SK-N-SH treated with all-trans-retinoic acid at 6 μM for 48 hours (cell line): Measurements from ENCODE around the gene DDX49.

Experiments
- ATAC-seq: fragments of 200-7000 bp; cut with Tn5 transposase; 3 replicates; pipeline ENCODE4 v1.9.1; 2020; ENCODE audit warnings: mild to moderate bottlenecking, moderate library complexity
- ARNTL ChIP-seq: fragments of 450-650 bp; formaldehyde crosslinking; IDR thresholded peaks from 2 replicates; pipeline ENCODE4 v1.5.0; 2020; ENCODE audit warnings: low read depth, mild to moderate bottlenecking, moderate library complexity, borderline replicate concordance
- CREB5 ChIP-seq: fragments of 250-450 bp; sonication (Bioruptor Pico); IDR thresholded peaks from 2 replicates; pipeline ENCODE4 v1.5.1; 2020; ENCODE audit warnings: low read depth, mild to moderate bottlenecking, moderate library complexity
- CSDC2 ChIP-seq: fragments of 250-450 bp; sonication (Bioruptor Pico); IDR thresholded peaks from 2 replicates; pipeline ENCODE4 v1.5.0; 2020; ENCODE audit warnings: mild to moderate bottlenecking, moderate library complexity
- CSRNP3 ChIP-seq: fragments of 250-450 bp; sonication (Bioruptor Pico); IDR thresholded peaks from 2 replicates; pipeline ENCODE4 v1.5.1; 2021; ENCODE audit warnings: mild to moderate bottlenecking, moderate library complexity
- ESRRG ChIP-seq: fragments of 250-450 bp; sonication (Bioruptor Pico); IDR thresholded peaks from 2 replicates; pipeline ENCODE4 v1.6.1; 2021; ENCODE audit warnings: mild to moderate bottlenecking
- ISL1 ChIP-seq: fragments of 250-450 bp; sonication (Bioruptor Pico); IDR thresholded peaks from 2 replicates; pipeline ENCODE4 v2.1.2; 2022; ENCODE audit warnings: mild to moderate bottlenecking, moderate library complexity
- OSR1 ChIP-seq: fragments of 250-450 bp; sonication (Bioruptor Pico); IDR thresholded peaks from 2 replicates; pipeline ENCODE4 v1.8.0; 2022; ENCODE audit warnings: moderate library complexity, mild to moderate bottlenecking, inconsistent platforms
- PATZ1 ChIP-seq: fragments of 250-450 bp; sonication (Bioruptor Pico); IDR thresholded peaks from 2 replicates; pipeline ENCODE4 v1.8.0; 2020; ENCODE audit warnings: mild to moderate bottlenecking, moderate library complexity, borderline replicate concordance
- PPARA ChIP-seq: fragments of 250-450 bp; sonication (Bioruptor Pico); IDR thresholded peaks from 2 replicates; pipeline ENCODE4 v1.5.0; 2020; ENCODE audit warnings: mild to moderate bottlenecking, borderline replicate concordance
- RARB ChIP-seq: fragments of 250-450 bp; sonication (Bioruptor Pico); IDR thresholded peaks from 2 replicates; pipeline ENCODE4 v1.8.0; 2021; ENCODE audit warnings: mild to moderate bottlenecking, moderate library complexity
- SNAI2 ChIP-seq: fragments of 250-450 bp; sonication (Bioruptor Pico); IDR thresholded peaks from 2 replicates; pipeline ENCODE4 v1.5.0; 2020; ENCODE audit warnings: mild to moderate bottlenecking, moderate library complexity
- TCF4 ChIP-seq: fragments of 250-450 bp; sonication (Bioruptor Pico); IDR thresholded peaks from 2 replicates; pipeline ENCODE4 v1.8.0; 2021; ENCODE audit warnings: mild to moderate bottlenecking, moderate library complexity, borderline replicate concordance
- TOX ChIP-seq: fragments of 250-450 bp; sonication (Bioruptor Pico); IDR thresholded peaks from 2 replicates; pipeline ENCODE4 v1.8.0; 2021; ENCODE audit warnings: mild to moderate bottlenecking, moderate library complexity, borderline replicate concordance
- ZC3H10 ChIP-seq: fragments of 250-450 bp; sonication (Bioruptor Pico); IDR thresholded peaks from 2 replicates; pipeline ENCODE4 v1.5.1; 2021; ENCODE audit warnings: mild to moderate bottlenecking, moderate library complexity
- ZFP30 ChIP-seq: fragments of 450-650 bp; formaldehyde crosslinking; IDR thresholded peaks from 2 replicates; pipeline ENCODE4 v1.5.0; 2022; ENCODE audit warnings: mild to moderate bottlenecking, moderate library complexity
- ZNF565 ChIP-seq: fragments of 450-650 bp; formaldehyde crosslinking; conservative IDR thresholded peaks from 2 replicates; pipeline ENCODE4 v1.5.0; 2020; ENCODE audit warnings: low read depth, mild to moderate bottlenecking, moderate library complexity
- ZNF70 ChIP-seq: fragments of 450-650 bp; formaldehyde crosslinking; IDR thresholded peaks from 2 replicates; pipeline ENCODE4 v1.5.0; 2020; ENCODE audit warnings: mild to moderate bottlenecking, moderate library complexity
- ZNF8 ChIP-seq: fragments of 450-650 bp; formaldehyde crosslinking; IDR thresholded peaks from 2 replicates; pipeline ENCODE4 v1.5.0; 2020; ENCODE audit warnings: mild to moderate bottlenecking, moderate library complexity

DDX49 gene

GRCh38 chr19:18972301-18972811 lies 52.8 kb downstream of the DDX49 start (continued):
- TF ChIP-seq CREB5: no peak
- no peak for TF ChIP-seq ZFP30 (CRISPR knock-in tag)
- TF ChIP-seq ZNF565 (CRISPR knock-in tag): no peak
- no peak for TF ChIP-seq ARNTL (CRISPR knock-in tag)
- no peak for TF ChIP-seq OSR1 (CRISPR knock-in tag)

- no peak for ATAC-seq
These were observed 53.3 kb downstream of the DDX49 start for GRCh38 chr19:18972851-18973250.

GRCh38 chr19:18975011-18975410 lies 55.5 kb downstream of the DDX49 start:
- TF ChIP-seq RARB (CRISPR knock-in tag) (no peak), CSDC2 (CRISPR knock-in tag) (no peak), ESRRG (no peak), CREB5 (no peak), ZNF8 (CRISPR knock-in tag) (no peak)
- TF ChIP-seq, all 23 proteins: peak for 0
- ATAC-seq: no peak

More at GRCh38 chr19:18972851-18973250, 53.3 kb downstream of the DDX49 start:
- no peak for TF ChIP-seq ESRRG
- no peak for TF ChIP-seq TCF4 (CRISPR knock-in tag)
- TF ChIP-seq PATZ1 (CRISPR knock-in tag): no peak
- TF ChIP-seq ZFP30 (CRISPR knock-in tag): no peak
- TF ChIP-seq SNAI2 (CRISPR knock-in tag): no peak
- TF ChIP-seq CSDC2 (CRISPR knock-in tag): no peak
- no peak for TF ChIP-seq ZNF70 (CRISPR knock-in tag)
- no peak for TF ChIP-seq ZC3H10 (CRISPR knock-in tag)
- no peak for TF ChIP-seq PPARA (CRISPR knock-in tag)
- TF ChIP-seq ISL1: no peak
- no peak for TF ChIP-seq CREB5
- TF ChIP-seq ARNTL (CRISPR knock-in tag): no peak
- TF ChIP-seq RARB (CRISPR knock-in tag): no peak
- no peak for TF ChIP-seq CSRNP3 (CRISPR knock-in tag)
- TF ChIP-seq TOX (CRISPR knock-in tag): no peak
- no peak for TF ChIP-seq ZNF8 (CRISPR knock-in tag)

GRCh38 chr19:18975869-18976268 lies 56.4 kb downstream of the DDX49 start:
- no peak for ATAC-seq
- TF ChIP-seq ESRRG: no peak
